KMS-11 (cell line): Measurements from ENCODE around the gene ZNF248.
A peak's percentile ranks its signal among the peaks of the same experiment; 100 is the strongest.
"Not testable (repeated sequence)": the region's sequence is repeated elsewhere in the genome, so short reads cannot be mapped to it uniquely, and the experiment has no call there.

Source experiments
- H2AFZ ChIP-seq: fragments of 200-600 bp; sonication (generic); 2 replicates; pipeline ENCODE4 v1.6.1; 2016; ENCODE audit warnings: antibody characterized with exemption, mixed run types, low read depth
- H3K27ac ChIP-seq: fragments of 200-600 bp; sonication (generic); 2 replicates; pipeline ENCODE4 v1.6.1; 2016; ENCODE audit warnings: mild to moderate bottlenecking, mixed run types
- H3K27me3 ChIP-seq: fragments of 200-600 bp; sonication (generic); 2 replicates; pipeline ENCODE4 v1.6.1; 2017; ENCODE audit warnings: mild to moderate bottlenecking, low read depth, mixed run types, moderate library complexity; ENCODE audit not compliant: insufficient read depth
- H3K36me3 ChIP-seq: fragments of 200-600 bp; sonication (generic); 2 replicates; pipeline ENCODE4 v1.6.1; 2017; ENCODE audit warnings: mild to moderate bottlenecking, mixed run types; ENCODE audit not compliant: insufficient read depth
- H3K4me1 ChIP-seq: fragments of 200-600 bp; sonication (generic); 2 replicates; pipeline ENCODE4 v1.6.1; 2016; ENCODE audit warnings: mild to moderate bottlenecking, low read depth, mixed run types; ENCODE audit not compliant: poor library complexity, severe bottlenecking
- H3K4me2 ChIP-seq: fragments of 200-600 bp; sonication (generic); 2 replicates; pipeline ENCODE4 v1.7.0; 2016; ENCODE audit warnings: mild to moderate bottlenecking, mixed run types
- H3K4me3 ChIP-seq: fragments of 200-600 bp; sonication (generic); IDR thresholded peaks from 2 replicates; pipeline ENCODE4 v1.6.1; 2017; ENCODE audit warnings: low read depth, low read length, mixed read lengths; ENCODE audit not compliant: insufficient read depth
- H3K79me2 ChIP-seq: fragments of 200-600 bp; sonication (generic); 2 replicates; pipeline ENCODE4 v1.6.1; 2016; ENCODE audit warnings: low read depth, mixed run types; ENCODE audit not compliant: insufficient read depth
- H3K9ac ChIP-seq: fragments of 200-600 bp; sonication (generic); 2 replicates; pipeline ENCODE4 v1.6.1; 2016; ENCODE audit warnings: mild to moderate bottlenecking, mixed run types
- H4K20me1 ChIP-seq: fragments of 200-600 bp; sonication (generic); 2 replicates; pipeline ENCODE4 v1.6.1; 2016; ENCODE audit warnings: mild to moderate bottlenecking, mixed run types; ENCODE audit not compliant: insufficient read depth
- TF ChIP-seq, protein P1 (sequence below): fragments of 200-600 bp; sonication (generic); conservative IDR thresholded peaks from 2 replicates; pipeline ENCODE4 v1.6.1; 2017; ENCODE audit warnings: low read depth, mild to moderate bottlenecking, antibody characterized with exemption, low read length, moderate library complexity, mixed read lengths

Gene ZNF248

DNA sequence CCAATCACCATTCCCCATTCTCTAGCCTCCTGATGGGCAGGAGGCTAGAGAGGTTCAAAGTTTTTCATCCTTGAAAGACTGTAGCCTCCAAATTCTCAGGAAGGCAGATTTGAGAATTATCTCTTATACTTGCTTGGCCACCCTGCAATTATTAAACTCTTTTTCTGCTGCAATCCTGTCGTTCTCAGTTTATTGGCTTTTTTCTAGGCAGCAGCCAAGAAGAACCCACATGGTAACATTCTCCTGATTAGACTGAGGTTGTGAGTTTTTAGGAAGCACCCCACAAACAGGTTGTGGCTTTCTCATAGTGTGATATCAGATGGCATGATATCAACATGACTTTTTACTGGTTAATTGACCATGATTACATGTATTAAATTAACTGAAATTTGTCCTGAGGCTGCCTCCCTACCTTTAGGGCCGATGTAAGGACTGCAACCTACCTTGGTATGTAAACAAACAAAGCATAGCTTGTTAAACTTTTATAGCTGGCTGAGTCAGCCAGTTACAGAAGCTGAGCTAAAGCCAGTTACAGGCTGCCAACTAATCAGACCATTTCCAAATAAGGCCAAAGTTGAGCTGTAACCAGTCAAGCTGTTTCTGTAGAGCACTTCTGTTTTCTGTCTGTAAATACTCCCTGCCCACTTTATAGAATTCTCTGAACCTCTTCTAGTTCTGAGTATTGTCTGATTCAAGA is 3.2 kb upstream of the ZNF248 start:
- H2AFZ ChIP-seq, result no peak overlapping the region
- no peaks in the 10 kb centered on the region for H3K36me3 ChIP-seq
- H3K79me2 ChIP-seq, result no peaks in the 10 kb centered on the region
- peaks cover 16% of the 10 kb centered on the region for H3K4me1 ChIP-seq
- no peaks in the 10 kb centered on the region for H3K27me3 ChIP-seq
- H3K4me3 ChIP-seq, result no peak overlapping the region
- TF ChIP-seq, protein P1, sequence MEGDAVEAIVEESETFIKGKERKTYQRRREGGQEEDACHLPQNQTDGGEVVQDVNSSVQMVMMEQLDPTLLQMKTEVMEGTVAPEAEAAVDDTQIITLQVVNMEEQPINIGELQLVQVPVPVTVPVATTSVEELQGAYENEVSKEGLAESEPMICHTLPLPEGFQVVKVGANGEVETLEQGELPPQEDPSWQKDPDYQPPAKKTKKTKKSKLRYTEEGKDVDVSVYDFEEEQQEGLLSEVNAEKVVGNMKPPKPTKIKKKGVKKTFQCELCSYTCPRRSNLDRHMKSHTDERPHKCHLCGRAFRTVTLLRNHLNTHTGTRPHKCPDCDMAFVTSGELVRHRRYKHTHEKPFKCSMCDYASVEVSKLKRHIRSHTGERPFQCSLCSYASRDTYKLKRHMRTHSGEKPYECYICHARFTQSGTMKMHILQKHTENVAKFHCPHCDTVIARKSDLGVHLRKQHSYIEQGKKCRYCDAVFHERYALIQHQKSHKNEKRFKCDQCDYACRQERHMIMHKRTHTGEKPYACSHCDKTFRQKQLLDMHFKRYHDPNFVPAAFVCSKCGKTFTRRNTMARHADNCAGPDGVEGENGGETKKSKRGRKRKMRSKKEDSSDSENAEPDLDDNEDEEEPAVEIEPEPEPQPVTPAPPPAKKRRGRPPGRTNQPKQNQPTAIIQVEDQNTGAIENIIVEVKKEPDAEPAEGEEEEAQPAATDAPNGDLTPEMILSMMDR, result no peak
- no peak overlapping the region for H3K4me2 ChIP-seq
- H4K20me1 ChIP-seq, result no peaks in the 10 kb centered on the region
- H3K9ac ChIP-seq, result no peak overlapping the region
- no peak overlapping the region for H3K27ac ChIP-seq

DNA sequence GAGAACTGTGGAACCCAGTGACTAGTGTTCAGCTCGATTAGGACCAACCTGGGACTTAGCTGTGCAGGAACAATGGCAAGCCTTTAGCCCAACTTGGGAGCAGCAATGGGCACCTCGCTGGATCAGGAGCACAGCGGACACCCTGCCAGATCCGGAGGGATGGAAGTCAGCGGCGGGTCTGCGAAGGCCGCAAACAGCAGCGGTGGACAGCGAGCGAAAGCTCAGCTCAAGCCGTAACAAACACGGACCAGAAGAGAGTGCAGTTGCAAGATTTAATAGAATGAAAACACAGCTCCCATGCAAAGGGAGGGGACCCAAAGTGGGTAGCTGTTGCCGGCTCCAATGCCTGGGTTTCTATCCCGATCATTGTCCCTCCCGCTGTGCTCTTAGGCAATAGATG is 1.9 kb upstream of the ZNF248 start:
- not testable (repeated sequence) for H2AFZ ChIP-seq, H3K4me3 ChIP-seq, H3K27me3 ChIP-seq, H4K20me1 ChIP-seq, H3K4me2 ChIP-seq, H3K9ac ChIP-seq, H3K79me2 ChIP-seq, H3K36me3 ChIP-seq, H3K27ac ChIP-seq
- peaks cover 30% of the 10 kb centered on the region for H3K4me1 ChIP-seq

DNA sequence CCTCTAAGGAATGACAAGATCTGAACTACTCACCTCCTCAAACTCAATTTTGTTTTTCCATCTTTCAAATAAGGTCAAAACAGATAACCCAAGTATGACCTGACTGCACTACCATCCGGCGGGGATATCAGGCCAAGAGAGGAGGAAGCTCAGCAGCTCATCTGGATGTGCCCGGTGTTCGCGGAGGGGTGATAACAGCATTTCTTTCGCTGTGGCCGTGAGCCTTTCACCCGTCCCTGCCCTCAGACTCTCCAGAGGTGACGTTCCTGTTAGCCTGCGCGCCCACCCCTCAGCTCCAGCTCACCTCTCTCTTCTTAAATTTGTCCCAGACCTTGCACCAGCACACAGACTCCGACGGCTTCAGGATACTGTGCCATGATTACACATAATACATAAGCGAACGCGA is 526 bp downstream of the ZNF248 start:
- peak overlapping the region; percentile 93 for H2AFZ ChIP-seq
- no peak overlapping the region for H3K4me3 ChIP-seq
- no peaks in the 10 kb centered on the region; the same call in 1 of the 2 replicates for H3K36me3 ChIP-seq
- H3K27ac ChIP-seq, result 0 out of 2 replicates have a peak overlapping the region, but pooled peaks have one; percentile 31
- H3K4me1 ChIP-seq, result peaks cover 31% of the 10 kb centered on the region
- H3K9ac ChIP-seq, result peak overlapping the region; percentile 96; the same call in 1 of the 2 replicates
- H3K4me2 ChIP-seq, result peak overlapping the region; percentile 75
- TF ChIP-seq, protein P1, result no peak
- H3K79me2 ChIP-seq, result no peaks in the 10 kb centered on the region
- no peaks in the 10 kb centered on the region for H3K27me3 ChIP-seq
- no peaks in the 10 kb centered on the region for H4K20me1 ChIP-seq

DNA sequence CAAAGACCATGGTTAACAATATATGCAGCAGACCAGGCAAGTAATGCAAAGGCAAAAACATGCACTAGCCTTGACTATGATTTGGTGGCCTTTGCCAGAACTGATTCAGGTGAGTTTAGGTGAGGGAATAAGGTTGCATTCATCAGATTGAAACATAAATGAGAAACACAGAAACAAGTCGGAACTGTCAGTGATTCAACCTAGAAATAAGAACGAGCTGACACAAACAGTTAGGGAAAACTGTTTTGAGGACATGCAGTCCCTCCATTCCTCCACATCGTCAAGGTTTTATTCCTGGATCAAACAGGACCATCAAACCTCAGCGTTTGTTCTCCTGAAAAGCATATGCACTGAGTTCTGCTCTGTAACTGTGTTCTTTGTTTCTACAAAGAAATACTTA is 1.8 kb downstream of the ZNF248 start:
- TF ChIP-seq, protein P1, result no peak
- Histone ChIP-seq H2AFZ (no peak overlapping the region), H3K36me3 (no peaks in the 10 kb centered on the region; the same call in 1 of the 2 replicates), H3K79me2 (no peaks in the 10 kb centered on the region), H3K9ac (no peak overlapping the region), H3K4me2 (peak overlapping the region; percentile 75; the same call in 1 of the 2 replicates), H3K4me3 (no peak overlapping the region), H3K27ac (no peak overlapping the region), H3K27me3 (no peaks in the 10 kb centered on the region), H3K4me1 (peaks cover 31% of the 10 kb centered on the region), H4K20me1 (no peaks in the 10 kb centered on the region)

DNA sequence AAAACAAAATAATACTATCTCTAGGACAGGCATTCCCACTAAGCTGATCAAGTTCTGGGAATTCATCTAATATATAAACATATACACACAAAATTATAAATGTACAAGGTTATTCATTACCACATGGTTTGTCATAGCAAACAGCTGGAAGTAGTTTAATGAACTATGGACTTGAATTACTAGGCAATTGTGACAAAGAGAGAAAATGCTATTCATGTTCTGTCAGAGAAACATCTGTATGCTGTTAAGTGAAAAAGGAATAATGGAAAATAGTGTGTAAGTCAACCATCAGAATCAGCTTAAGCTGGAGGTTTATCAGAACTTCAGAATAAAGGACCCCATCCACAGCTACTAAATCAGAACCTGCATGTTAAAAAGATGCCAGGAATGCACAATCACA is 2.8 kb downstream of the ZNF248 start:
- Histone ChIP-seq H4K20me1 (no peaks in the 10 kb centered on the region), H3K9ac (no peak overlapping the region), H3K4me2 (peak overlapping the region; percentile 75), H3K4me1 (peaks cover 31% of the 10 kb centered on the region), H3K27ac (no peak overlapping the region), H2AFZ (no peak overlapping the region), H3K4me3 (no peak overlapping the region), H3K79me2 (no peaks in the 10 kb centered on the region), H3K36me3 (no peaks in the 10 kb centered on the region; the same call in 1 of the 2 replicates), H3K27me3 (no peaks in the 10 kb centered on the region)
- TF ChIP-seq, protein P1, result no peak
